ENCODE measurements around the gene SCAI.

DNA sequence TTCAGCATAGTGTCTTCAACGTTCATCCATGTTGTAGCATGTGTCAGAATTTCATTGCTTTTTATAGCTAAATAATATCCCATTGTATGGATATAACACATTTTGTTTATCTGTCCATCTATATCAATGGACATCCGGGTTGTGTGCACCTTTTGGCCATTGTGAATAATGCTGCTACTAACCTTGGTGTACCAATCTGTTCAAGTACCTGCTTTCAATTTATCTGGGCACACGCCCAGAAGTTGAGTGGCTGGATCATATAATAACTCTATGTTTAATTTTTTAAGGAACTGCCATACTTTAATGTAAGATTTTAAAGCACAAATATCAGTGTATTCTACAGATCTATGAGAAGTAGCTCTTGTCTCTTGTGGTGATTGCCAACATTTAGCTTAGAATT is 43.5 kb downstream of the SCAI start:
- TF ChIP-seq POLR2A (IDR thresholded peaks at IDR 0.05; ENCODE audit: low read depth, low read length) (no peak), POLR2AphosphoS5 (IDR thresholded peaks at IDR 0.05; ENCODE audit: low read depth, low read length) (no peak)

Data from GM12892 (cell line).